ENCODE results near the gene PIWIL1.

GRCh38 chr12:130351326-130351725 is 13.6 kb downstream of the PIWIL1 start:
- TF ChIP-seq CTCF (IDR thresholded peaks at IDR 0.05) (no peak), POLR2A (IDR thresholded peaks at IDR 0.05) (no peak)
